HG02588 (cell line): ENCODE results near the gene DALRD3.

Source experiments
- ATAC-seq: cut with Tn5 transposase; IDR thresholded peaks from one replicate; pipeline ENCODE4 v1.9.1; 2021; ENCODE audit warnings: mild to moderate bottlenecking, moderate library complexity; ENCODE audit not compliant: unreplicated experiment

Gene DALRD3

DNA sequence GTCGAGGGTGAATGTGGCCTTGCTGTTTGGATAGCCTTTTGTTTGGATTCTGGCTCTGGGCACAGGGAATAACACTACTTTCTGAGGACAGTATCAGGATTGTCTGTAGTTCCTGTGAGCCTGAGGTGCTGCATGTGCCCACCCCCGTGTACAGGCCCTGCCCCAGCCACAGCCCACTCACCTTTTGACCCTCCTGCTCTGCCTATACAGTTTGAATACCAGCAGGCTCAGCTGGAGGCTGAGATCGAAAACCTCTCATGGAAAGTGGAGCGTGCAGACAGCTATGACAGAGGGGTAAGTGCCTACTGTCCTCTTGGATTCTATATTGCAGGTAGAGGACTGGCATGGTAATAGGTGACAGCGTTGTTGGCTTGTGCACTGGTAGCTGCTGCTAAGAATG is 35.7 kb downstream of the DALRD3 start:
- no peak for ATAC-seq

DNA sequence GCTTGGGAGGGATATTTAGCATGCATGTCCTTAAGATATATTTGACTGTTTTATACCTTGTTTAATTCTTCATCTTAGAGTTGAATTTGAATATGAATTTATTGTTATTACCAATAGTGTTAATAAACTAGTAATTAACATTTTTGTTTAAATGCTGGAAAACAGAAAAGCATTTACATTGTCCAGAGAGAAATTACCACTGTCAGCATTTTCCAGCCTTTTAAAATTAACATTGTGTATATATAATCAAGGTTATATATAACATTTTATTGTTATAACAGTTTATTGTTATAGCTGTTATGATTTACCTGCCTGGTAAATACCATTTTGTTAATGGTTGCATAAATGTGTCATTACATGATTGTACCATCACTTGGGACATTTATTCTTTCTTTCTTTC is 36.4 kb downstream of the DALRD3 start:
- no peak for ATAC-seq

DNA sequence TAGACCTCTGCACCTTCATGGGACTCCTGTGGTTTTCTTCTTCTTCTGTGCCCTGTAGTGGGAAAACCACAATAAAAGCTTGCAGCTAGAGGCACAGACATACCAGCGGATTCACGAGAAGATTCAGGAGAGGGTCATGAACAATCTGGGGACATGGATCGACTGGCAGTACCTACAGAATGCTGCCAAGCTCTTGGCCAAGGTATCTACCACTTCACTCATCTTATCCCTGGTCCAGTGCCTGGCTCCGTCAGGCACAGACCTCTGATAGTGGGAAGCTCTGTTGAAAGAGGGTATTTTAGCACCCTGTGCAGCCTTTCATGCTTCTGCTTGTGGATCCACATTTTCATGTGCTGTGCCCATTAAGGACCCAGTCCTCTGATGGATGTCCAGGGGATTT is 38.1 kb downstream of the DALRD3 start:
- no peak for ATAC-seq

DNA sequence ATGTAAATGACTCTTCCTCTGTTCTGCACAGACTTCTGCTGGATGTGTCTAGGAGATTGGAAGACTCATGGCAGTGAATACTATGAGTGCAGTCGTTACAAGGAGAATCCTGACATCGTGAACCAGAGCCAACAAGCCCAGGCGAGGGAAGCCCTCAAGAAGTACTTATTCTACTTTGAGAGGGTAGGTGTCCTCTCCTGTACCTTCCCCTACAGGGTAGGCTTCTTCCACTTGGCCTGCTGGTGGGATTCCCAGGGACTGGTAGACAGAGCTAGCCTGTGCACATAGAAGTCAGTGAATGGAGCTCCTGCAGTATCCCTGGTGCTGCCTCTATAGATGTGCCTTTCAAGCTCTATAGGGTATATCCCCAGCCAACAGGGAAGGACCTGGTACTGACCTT is 38.9 kb downstream of the DALRD3 start:
- no peak for ATAC-seq

DNA sequence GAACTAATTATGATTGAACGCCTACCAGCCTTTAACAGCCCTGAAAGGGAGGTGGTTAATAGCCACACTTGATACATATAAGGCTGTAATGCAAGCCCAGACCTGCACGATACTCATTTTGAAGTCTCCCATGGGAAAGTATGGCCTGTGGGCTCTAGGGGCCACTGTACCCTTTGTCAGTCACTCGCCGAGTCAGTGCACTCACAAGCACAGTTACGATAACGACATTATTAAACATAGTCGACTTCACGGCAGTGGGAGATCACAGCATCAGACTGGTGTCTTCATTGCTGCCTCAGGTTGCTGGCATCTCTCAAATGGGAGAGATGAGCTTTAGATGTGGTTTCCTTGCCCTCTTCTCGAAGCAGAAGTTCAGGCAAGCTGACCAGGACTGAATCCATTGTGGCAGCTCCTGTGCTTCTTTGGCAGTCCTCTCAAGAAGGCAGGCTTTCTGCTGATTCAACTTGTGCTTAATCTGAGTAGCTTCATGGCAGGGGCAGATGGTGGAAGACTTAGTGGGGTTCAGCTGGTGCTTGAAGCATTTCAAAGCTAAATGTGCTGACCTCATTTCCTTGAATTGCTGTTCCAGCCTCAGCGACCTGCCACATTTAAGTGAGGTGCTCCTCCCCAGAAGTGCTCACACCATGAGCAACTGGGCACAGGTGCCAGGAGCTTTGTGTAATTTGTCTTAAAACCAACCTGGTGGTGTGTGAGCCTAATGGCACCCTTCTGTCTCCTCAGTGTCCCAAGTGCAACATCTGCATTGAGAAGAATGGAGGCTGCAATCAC is 44.1 kb downstream of the DALRD3 start:
- no peak for ATAC-seq

DNA sequence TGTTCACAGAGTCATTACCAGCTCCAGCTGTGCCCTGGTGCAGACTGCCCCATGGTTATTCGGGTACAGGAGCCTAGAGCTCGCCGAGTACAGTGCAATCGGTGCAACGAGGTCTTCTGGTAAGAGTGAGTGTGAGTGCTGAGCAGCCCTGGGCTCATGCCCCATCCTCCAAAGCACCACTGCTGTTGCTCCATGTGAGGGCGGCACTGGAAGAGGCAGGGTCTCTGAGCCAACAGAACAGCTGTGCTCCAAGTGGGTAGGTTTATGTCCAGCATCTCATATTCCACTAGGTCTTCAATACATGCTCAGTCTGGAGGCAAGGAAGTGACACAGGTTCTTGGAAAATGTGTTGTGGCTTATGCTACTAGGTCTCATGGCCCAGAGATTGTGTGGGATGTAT is 47.8 kb downstream of the DALRD3 start:
- no peak for ATAC-seq

DNA sequence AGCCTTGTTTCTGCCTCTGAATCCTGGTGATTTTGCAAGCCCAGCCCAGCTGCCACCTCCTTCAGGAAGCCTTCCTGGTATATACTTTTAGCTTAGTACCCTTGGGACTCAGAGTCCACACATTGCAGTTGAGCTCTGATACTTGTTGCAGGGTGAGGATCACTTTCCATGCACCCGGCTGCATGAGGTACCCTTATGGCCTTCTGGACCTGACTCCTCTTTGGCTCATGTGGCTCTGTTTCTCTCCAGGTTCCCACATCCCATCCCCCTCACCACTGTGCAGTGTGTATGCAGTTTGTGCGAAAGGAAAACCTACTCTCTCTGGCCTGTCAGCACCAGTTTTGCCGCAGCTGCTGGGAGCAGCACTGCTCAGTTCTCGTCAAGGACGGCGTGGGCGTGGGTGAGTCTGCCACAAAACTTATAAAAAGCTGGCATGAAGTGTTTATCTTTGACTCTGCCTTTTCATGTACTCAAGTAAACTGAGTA is 51.5 kb downstream of the DALRD3 start:
- ATAC-seq, result no peak

DNA sequence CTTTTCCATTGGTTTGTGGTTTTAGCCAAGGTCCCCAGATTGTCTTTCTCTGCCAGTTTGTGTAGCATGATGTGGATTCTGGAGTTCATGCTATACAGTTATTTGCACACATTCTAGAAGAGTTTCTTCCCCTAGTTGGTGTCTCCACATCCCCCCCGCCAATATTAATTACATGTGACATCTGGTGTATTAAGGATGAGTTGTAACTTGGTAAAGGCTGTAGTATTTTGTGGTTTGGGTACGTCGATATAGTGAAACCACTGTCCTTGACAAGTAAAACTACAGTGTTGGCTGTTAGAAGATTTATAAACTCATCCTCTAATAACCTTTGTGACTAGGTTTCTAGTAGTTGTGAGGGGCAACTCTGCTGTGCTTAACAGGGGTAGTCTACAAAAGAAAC is 52.0 kb downstream of the DALRD3 start:
- no peak for ATAC-seq
